Ovary (tissue), 9 donors: ENCODE measurements around the gene ADH1A. TPM values are rescaled to one million over a fixed set of nuclear protein-coding genes. Genes with fewer than 3 reads are reported as not detected.

Experiments
- DNase-seq, 5 donors: peaks; one replicate each; pipeline ENCODE4 v3.0.0-alpha.2; 2019 to 2020
- H3K27ac ChIP-seq, 2 donors: fragments of 200-600 bp; one replicate each; pipeline versions ENCODE4 v1.5.1 to v1.8.0; 2019 to 2022
- H3K27me3 ChIP-seq: fragments of 200-600 bp; one replicate; pipeline ENCODE4 v1.8.0; 2022
- H3K36me3 ChIP-seq: fragments of 200-600 bp; sonication (generic); one replicate; pipeline ENCODE4 v1.5.1; 2019
- H3K4me1 ChIP-seq: one replicate; pipeline ENCODE4 v1.8.1; 2013; ENCODE audit warnings: mild to moderate bottlenecking, moderate library complexity; ENCODE audit not compliant: insufficient read depth
- H3K4me3 ChIP-seq: fragments of 200-600 bp; sonication (generic); one replicate; pipeline ENCODE4 v1.5.1; 2017
- H3K9me3 ChIP-seq, 2 donors: fragments of 200-600 bp in 1 of 2; sonication (generic) in 1 of 2; one replicate each; pipeline versions ENCODE4 v1.5.1 to v1.8.1; 2013 to 2019; ENCODE audit warnings: mild to moderate bottlenecking in 1 of 2, moderate library complexity in 1 of 2
- EP300 ChIP-seq: sonication (generic); formaldehyde crosslinking; IDR thresholded peaks from one replicate; pipeline ENCODE4 v1.6.1; 2017; ENCODE audit warnings: antibody characterized with exemption
- POLR2A ChIP-seq: fragments of 450-650 bp; IDR thresholded peaks from one replicate; pipeline ENCODE4 v1.6.1; 2017; ENCODE audit warnings: antibody characterized with exemption, mild to moderate bottlenecking, moderate library complexity
- WGBS, 3 donors: extraction: QIAGEN DNeasy Blood & Tissue Kit in 1 of 3; methylation state at CpG; one replicate each; pipeline versions ENCODE4 v1.1.5 to v1.1.7; 2013 to 2017; 5-methylcytosine and 5-hydroxymethylcytosine counted together
- intact Hi-C, 4 donors: fragments of 100-400 bp; cut with DNase I; formaldehyde crosslinking; loops; one replicate each; pipeline versions ENCODE4 v1.11.0 to v1.15.1; 2022 to 2023
- polyA plus RNA-seq, 2 donors: library from polyadenylated mRNA; stranded (reverse); fragments of 200-250 nt in 1 of 2; fragments of 350-450 nt in 1 of 2; fragmentation: Illumina TruSeq in 1 of 2; extraction: RNeasy Lipid Tissue Mini Kit (QIAGEN cat#74804) in 1 of 2; gene quantifications; one replicate each; pipeline ENCODE4 v1.2.3, GENCODE V29; 2013 to 2014
- total RNA-seq, 7 donors: library from RNA; depleted of rRNA in 2 of 7; stranded (reverse); fragments of >200 nt in 2 of 7; fragmentation: NEBNext Ultra II Directional in 3 of 7; extraction: Animal tissue kit (Norgen Biotek cat#: 25700) in 3 of 7; gene quantifications; one replicate each; pipeline versions ENCODE4 v1.1.0 to v1.2.4, GENCODE V29; 2016 to 2023
- TF ChIP-seq, protein P1 (sequence below), 3 donors: fragments of 450-650 bp in 2 of 3; fragments of 200-600 bp in 1 of 3; IDR thresholded peaks; one replicate each; pipeline versions ENCODE4 v1.5.1 to v1.8.0; 2016 to 2022; ENCODE audit warnings: antibody characterized with exemption in 3 of 3, mild to moderate bottlenecking in 1 of 3
- donor health status: DM: no; HTN: no; CAD: no; lungs with moderate emphysema.
- donor health status: DM: no; HTN: no; CAD: no.
- donor health status: Bipolar disorder and iron deficiency.
- donor health status: DM: yes; HTN: yes; CAD: no.
- donor health status: DM: no; HTN: no; CAD: no.
- donor health status: DM: yes; HTN: yes; CAD: no.

ADH1A gene
- total and polyA plus RNA-seq, 9 donors = 0.15 to 2.4 (median 0.70) TPM; not detected in 2

DNA sequence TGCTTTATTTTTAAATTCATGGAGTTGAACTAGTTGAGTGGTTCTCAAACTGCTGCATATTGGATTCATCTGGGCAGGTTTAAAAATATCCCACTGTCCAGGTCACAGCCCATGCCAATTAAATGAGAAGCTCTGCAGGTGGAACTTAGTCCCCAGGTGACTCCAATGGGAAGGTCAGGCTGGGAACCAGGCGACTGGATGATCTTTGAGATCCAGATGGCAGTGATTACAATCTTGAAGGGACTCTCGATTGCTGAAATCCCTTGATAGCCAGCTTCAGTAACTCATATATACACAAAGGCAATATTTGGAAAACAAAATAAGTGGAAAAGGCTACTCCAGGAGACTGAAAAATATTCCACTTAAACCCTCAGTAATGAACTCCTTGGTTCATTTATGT, 8.1 kb downstream of the ADH1A start:
- H3K27me3 ChIP-seq = no peaks in the 10 kb centered on the region
- no peaks in the 10 kb centered on the region for H3K4me1 ChIP-seq
- DNase-seq = no peak
- H3K36me3 ChIP-seq = no peaks in the 10 kb centered on the region
- WGBS, 3 donors = 84 to 90% (median 88%) methylated on average over 2 of the region's 2 CpGs
- TF ChIP-seq EP300 (no peak), POLR2A (no peak)
- TF ChIP-seq, protein P1, sequence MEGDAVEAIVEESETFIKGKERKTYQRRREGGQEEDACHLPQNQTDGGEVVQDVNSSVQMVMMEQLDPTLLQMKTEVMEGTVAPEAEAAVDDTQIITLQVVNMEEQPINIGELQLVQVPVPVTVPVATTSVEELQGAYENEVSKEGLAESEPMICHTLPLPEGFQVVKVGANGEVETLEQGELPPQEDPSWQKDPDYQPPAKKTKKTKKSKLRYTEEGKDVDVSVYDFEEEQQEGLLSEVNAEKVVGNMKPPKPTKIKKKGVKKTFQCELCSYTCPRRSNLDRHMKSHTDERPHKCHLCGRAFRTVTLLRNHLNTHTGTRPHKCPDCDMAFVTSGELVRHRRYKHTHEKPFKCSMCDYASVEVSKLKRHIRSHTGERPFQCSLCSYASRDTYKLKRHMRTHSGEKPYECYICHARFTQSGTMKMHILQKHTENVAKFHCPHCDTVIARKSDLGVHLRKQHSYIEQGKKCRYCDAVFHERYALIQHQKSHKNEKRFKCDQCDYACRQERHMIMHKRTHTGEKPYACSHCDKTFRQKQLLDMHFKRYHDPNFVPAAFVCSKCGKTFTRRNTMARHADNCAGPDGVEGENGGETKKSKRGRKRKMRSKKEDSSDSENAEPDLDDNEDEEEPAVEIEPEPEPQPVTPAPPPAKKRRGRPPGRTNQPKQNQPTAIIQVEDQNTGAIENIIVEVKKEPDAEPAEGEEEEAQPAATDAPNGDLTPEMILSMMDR (IDR thresholded peaks at IDR 0.05) = no peak
- no peak overlapping the region for H3K27ac ChIP-seq
- intact Hi-C loops = no loop called here
- no peak overlapping the region for H3K4me3 ChIP-seq
- H3K9me3 ChIP-seq = no peaks in the 10 kb centered on the region

DNA sequence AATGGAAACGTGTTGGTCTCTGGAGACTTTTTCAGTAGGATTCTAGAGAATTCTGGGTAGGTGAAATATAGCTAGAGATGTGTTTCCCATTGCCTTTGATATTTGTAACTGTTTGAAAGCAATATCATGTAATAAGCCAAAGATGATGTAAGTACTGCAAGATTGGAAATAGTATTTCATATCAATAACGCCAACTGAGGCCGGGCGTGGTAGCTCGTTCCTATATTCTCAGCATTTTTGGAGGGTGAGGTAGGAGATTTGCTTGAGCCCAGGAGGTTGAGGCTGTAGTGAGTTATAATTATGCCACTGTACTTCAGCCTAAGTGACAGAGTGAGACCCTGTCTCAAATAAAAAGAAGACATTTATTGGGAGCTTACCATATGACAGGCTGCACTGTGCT, 9.5 kb downstream of the ADH1A start:
- TF ChIP-seq, protein P1 (IDR thresholded peaks at IDR 0.05) = no peak
- no peak for TF ChIP-seq EP300
- TF ChIP-seq POLR2A = no peak
- WGBS, 3 donors = 94 to 97% (median 95%) methylated on average over 5 of the region's 5 CpGs
- Histone ChIP-seq H3K4me3 (no peak overlapping the region), H3K9me3 (no peaks in the 10 kb centered on the region), H3K4me1 (no peaks in the 10 kb centered on the region), H3K27me3 (no peaks in the 10 kb centered on the region), H3K27ac (no peak overlapping the region), H3K36me3 (no peaks in the 10 kb centered on the region)
- no peak for DNase-seq
- intact Hi-C loops = no loop called here

DNA sequence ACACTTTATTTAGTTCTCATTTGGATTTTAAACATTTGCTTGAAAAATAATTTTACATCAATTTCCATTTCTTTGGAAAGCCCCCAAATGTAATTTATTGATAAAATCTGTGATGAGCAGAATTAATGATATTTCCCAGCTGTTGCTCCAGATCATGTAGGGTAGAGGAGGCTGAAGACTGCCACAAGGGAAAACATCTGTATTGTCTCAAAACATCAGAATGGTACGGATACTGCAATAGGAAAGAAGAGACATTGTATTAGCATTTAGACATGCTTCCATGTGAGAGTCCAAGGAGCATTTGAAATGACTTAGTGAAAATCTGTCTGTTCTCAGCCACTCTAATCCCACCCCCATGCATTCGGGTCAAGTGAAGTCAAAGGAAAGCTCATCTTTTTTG, 14.4 kb downstream of the ADH1A start:
- 56 to 73% (median 66%) methylated on average over 2 of the region's 2 CpGs for WGBS, 3 donors

DNA sequence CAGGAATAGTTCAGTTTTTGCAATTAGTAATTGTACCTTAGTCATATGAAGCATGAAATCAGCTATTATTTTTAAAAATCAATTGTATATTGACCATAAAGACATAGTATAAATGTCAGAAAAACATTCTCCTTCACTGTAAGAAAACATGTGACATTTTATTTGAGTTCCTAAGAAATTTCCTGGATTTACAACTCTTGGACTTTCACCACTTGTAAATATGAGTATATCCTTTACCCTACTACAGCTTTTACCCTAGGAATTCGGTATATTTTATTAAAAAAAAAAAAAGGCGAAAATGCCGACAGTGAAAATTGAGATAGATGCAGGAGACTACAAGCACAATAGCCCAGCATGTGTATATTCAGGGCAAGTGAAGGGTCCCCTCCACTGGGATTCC, 14.9 kb downstream of the ADH1A start:
- Histone ChIP-seq H3K27ac (no peak overlapping the region), H3K4me1 (no peaks in the 10 kb centered on the region), H3K27me3 (no peaks in the 10 kb centered on the region), H3K9me3 (no peaks in the 10 kb centered on the region), H3K36me3 (no peaks in the 10 kb centered on the region), H3K4me3 (no peak overlapping the region)
- DNase-seq = no peak
- intact Hi-C loops = no loop called here
- whole genome bisulfite sequencing, 3 donors = 96 to 99% (median 99%) methylated on average over 3 of the region's 3 CpGs
- TF ChIP-seq, protein P1 (IDR thresholded peaks at IDR 0.05) = no peak
- no peak for TF ChIP-seq EP300
- no peak for TF ChIP-seq POLR2A

More for the DNA sequence above, 14.4 kb downstream of the ADH1A start:
- intact Hi-C loops = no loop called here
- no peaks in the 10 kb centered on the region for H3K4me1 ChIP-seq
- no peaks in the 10 kb centered on the region for H3K27me3 ChIP-seq
- H3K4me3 ChIP-seq = no peak overlapping the region
- DNase-seq = no peak
- TF ChIP-seq EP300 = no peak
- TF ChIP-seq POLR2A = no peak
- TF ChIP-seq, protein P1 (IDR thresholded peaks at IDR 0.05) = no peak
- H3K9me3 ChIP-seq = no peaks in the 10 kb centered on the region
- no peaks in the 10 kb centered on the region for H3K36me3 ChIP-seq
- H3K27ac ChIP-seq = no peak overlapping the region

DNA sequence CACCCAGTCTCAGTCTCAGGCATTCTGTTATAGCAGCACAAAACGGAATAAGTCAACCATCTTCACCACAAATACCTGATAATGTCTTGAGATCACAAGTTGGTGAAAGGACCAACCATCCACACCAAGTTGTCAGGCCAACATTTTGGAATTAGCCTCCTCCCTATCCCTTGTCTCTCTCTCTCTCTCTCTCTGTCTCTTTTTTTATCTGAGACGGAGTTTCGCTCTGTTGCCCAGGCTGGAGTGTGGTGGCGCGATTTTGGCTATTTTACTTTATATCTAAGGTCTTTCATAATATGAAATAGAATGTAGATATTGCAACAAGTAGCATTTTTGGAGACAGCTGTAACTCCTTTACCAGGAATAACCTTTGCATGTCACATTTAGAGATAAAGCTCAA, 15.7 kb downstream of the ADH1A start:
- H3K27ac ChIP-seq = no peak overlapping the region
- H3K27me3 ChIP-seq = no peaks in the 10 kb centered on the region
- no peaks in the 10 kb centered on the region for H3K4me1 ChIP-seq
- no peak for TF ChIP-seq POLR2A
- TF ChIP-seq, protein P1 (IDR thresholded peaks at IDR 0.05) = no peak
- no peak for TF ChIP-seq EP300
- DNase-seq = no peak
- no peaks in the 10 kb centered on the region for H3K36me3 ChIP-seq
- no peaks in the 10 kb centered on the region for H3K9me3 ChIP-seq
- intact Hi-C loops = no loop called here
- H3K4me3 ChIP-seq = no peak overlapping the region
- WGBS, 3 donors = 93 to 95% (median 93%) methylated on average over 5 of the region's 5 CpGs
